GM10266 (cell line): ENCODE results near the gene PDLIM7.

ENCODE experiments used
- DNase-seq: peaks from one replicate; pipeline ENCODE4 v3.0.0; 2012; ENCODE audit errors: extremely low spot score
- CTCF ChIP-seq: IDR thresholded peaks from 2 replicates; pipeline ENCODE4 v1.5.1; 2012; ENCODE audit warnings: mild to moderate bottlenecking, low read depth; ENCODE audit not compliant: control insufficient read depth, insufficient read depth; ENCODE audit errors: missing control alignments

Gene PDLIM7

GRCh38 chr5:177482359-177482795 lies 15.0 kb downstream of the PDLIM7 start:
- TF ChIP-seq CTCF, result no peak
- DNase-seq, result no peak

- no peak for DNase-seq
- no peak for TF ChIP-seq CTCF
Measured at GRCh38 chr5:177479774-177480173, 17.6 kb downstream of the PDLIM7 start.

- DNase-seq, result no peak
- TF ChIP-seq CTCF, result no peak
Measured at GRCh38 chr5:177478711-177479646, 18.4 kb downstream of the PDLIM7 start.

- no peak for DNase-seq
- no peak for TF ChIP-seq CTCF
Measured at GRCh38 chr5:177477701-177478477, 19.5 kb downstream of the PDLIM7 start.

GRCh38 chr5:177476531-177477233 lies 20.7 kb downstream of the PDLIM7 start:
- no peak for DNase-seq
- no peak for TF ChIP-seq CTCF

- DNase-seq, result no peak
- no peak for TF ChIP-seq CTCF
Measured at GRCh38 chr5:177475563-177476427, 21.6 kb downstream of the PDLIM7 start.
